ENCODE data around the gene NFYC. TPM values are rescaled to one million over a fixed set of nuclear protein-coding genes. Genes with fewer than 3 reads are reported as not detected.

NFYC gene
- total and polyA plus RNA-seq, 3 experiments from 2014 or later, result 51.3 to 61.6 (median 61.3) TPM

- Histone ChIP-seq H3K27ac (ENCODE audit: low read depth, low read length) (peak overlapping the region; percentile 32), H3K4me1 (ENCODE audit: insufficient read depth, low read length) (peaks cover 34% of the 10 kb centered on the region), H3K36me3 (ENCODE audit: insufficient read depth, low read length) (no peaks in the 10 kb centered on the region), H3K27me3 (ENCODE audit: insufficient read depth, low read length, poor library complexity, severe bottlenecking) (no peaks in the 10 kb centered on the region), H3K9me3 (ENCODE audit: low read length) (no peaks in the 10 kb centered on the region), H3K4me3 (ENCODE audit: low read length) (peak overlapping the region; percentile 70)
- POLR2A ChIA-PET, result no interaction called here
- no peaks in the 10 kb centered on the region for H3K36me3 Mint-ChIP-seq
- peak overlapping the region; percentile 36 to 77 (median 70) for H3K27ac Mint-ChIP-seq
- CTCF ChIA-PET, result no interaction called here
- no peak for DNase-seq
- H3K4me3 Mint-ChIP-seq, result peak overlapping the region; percentile 69 to 89 (median 77)
- no peaks in the 10 kb centered on the region for H3K9me3 Mint-ChIP-seq
- H3K27me3 Mint-ChIP-seq, result peaks cover 0 to 1% of the 10 kb centered on the region in 2 donors
- peaks cover 19 to 33% (median 23%) of the 10 kb centered on the region in 3 donors for H3K4me1 Mint-ChIP-seq
Observed at GRCh38 chr1:40801742-40802077, 110.2 kb downstream of the NFYC start.

DNA sequence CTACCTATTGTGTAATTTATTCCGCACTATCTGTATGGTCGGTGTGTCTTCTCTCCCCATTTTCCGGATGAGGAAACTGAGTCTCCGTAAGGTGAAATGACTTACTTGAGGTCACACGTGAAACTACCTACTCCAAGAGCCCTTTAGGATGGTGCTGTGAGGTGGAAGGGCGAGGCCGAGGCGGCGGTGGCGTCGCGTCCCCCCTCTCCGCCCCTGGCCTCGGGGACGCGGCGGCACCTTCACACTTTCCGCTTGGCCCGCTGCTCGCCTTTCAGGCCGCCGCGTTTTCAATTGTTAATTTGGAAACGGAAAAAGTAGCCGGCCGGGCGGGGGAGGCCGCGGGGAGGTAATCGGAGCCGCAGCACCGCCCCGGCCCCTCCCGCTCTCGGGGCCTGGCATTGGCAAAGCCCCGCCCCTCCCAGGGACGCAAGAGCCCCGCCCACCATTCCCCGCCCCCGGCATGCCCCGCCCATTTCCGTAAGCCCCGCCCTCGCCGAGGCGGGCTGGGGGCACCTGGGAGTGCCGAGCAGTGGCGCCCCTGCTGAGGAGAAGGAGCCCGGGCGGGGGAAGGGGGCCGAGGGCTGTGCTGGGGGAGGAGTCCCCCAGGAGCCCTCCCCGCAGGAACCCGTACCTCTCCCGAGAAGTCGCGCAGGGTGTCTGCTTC is 110.7 kb downstream of the NFYC start:
- H3K36me3 ChIP-seq (ENCODE audit: insufficient read depth, low read length), result no peaks in the 10 kb centered on the region
- Mint-ChIP-seq H3K27ac (peak overlapping the region; percentile 73 to 97 (median 90)), H3K4me1 (peaks cover 18 to 29% (median 20%) of the 10 kb centered on the region in 3 donors), H3K9me3 (no peaks in the 10 kb centered on the region), H3K36me3 (no peaks in the 10 kb centered on the region), H3K4me3 (peak overlapping the region; percentile 69 to 89 (median 77)), H3K27me3 (peaks cover 0 to 1% of the 10 kb centered on the region in 2 donors)
- no peaks in the 10 kb centered on the region for H3K9me3 ChIP-seq (ENCODE audit: low read length)
- DNase-seq, result peak; percentile 83 to 91 (median 84)
- ChIA-PET POLR2A (no interaction called here), CTCF (interaction anchor here (1.4 kb wide), 1 partner anchor 9 kb away, joined by 3 read pairs; no protein-coding TSS in a partner anchor)
- peak overlapping the region; percentile 32 for H3K27ac ChIP-seq (ENCODE audit: low read depth, low read length)
- H3K27me3 ChIP-seq (ENCODE audit: insufficient read depth, low read length, poor library complexity, severe bottlenecking), result no peaks in the 10 kb centered on the region
- peak overlapping the region; percentile 70 for H3K4me3 ChIP-seq (ENCODE audit: low read length)
- peaks cover 31% of the 10 kb centered on the region for H3K4me1 ChIP-seq (ENCODE audit: insufficient read depth, low read length)

DNA sequence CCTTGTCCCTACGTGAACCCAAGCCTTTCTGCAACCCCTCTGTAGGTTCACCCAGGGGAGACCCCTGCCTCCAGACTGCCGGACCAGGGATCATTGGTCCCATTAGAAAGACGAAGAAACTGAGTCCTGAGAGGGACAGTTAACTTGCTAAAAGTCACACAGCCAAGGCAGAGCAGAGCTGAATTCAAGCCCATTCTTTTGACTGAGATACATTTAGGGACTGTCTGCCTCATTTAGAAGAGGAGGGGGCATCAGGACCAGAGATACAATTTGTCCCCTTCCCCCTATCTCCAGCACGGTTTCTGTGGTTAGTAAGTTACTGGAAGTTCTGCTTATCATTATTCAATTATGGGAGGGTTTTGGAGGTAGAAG is 111.2 kb downstream of the NFYC start:
- Mint-ChIP-seq H3K4me1 (peaks cover 16 to 24% (median 16%) of the 10 kb centered on the region in 3 donors), H3K36me3 (no peaks in the 10 kb centered on the region), H3K27ac (peak overlapping the region; percentile 72 to 97 (median 90)), H3K27me3 (peaks cover 0 to 1% of the 10 kb centered on the region in 2 donors), H3K9me3 (no peaks in the 10 kb centered on the region), H3K4me3 (peak overlapping the region; percentile 51 to 89 (median 66))
- peaks cover 26% of the 10 kb centered on the region for H3K4me1 ChIP-seq (ENCODE audit: insufficient read depth, low read length)
- no peaks in the 10 kb centered on the region for H3K9me3 ChIP-seq (ENCODE audit: low read length)
- DNase-seq, result no peak
- peak overlapping the region; percentile 34 for H3K4me3 ChIP-seq (ENCODE audit: low read length)
- POLR2A ChIA-PET, result no interaction called here
- CTCF ChIA-PET, result interaction anchor here (1.2 to 2.0 kb wide), 4 partner anchors 9 to 271 kb away, joined by 3 to 4 read pairs (median 3); partner anchors contain the start of gene ZNF684
- no peaks in the 10 kb centered on the region for H3K27me3 ChIP-seq (ENCODE audit: insufficient read depth, low read length, poor library complexity, severe bottlenecking)
- H3K27ac ChIP-seq (ENCODE audit: low read depth, low read length), result peak overlapping the region; percentile 26
- no peaks in the 10 kb centered on the region for H3K36me3 ChIP-seq (ENCODE audit: insufficient read depth, low read length)

DNA sequence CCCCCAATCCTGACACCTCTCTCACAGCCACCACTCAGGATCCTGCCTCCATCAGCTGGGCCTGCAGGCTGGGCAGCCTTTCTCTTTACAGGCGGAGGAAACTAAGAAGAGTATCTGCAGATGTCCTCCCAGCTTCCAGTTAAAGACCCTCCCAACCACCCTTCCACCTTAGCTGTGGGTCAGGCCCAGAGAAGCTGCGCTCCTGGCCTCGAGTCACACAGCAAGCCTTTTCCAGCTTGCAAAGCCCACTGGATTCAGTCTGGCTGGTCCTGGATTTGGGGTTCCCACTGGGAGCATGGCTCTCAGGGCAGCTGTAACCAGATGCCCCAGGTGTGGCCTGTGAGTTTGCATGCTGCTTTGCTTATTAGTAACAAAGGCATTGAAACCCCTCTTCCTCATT is 111.9 kb downstream of the NFYC start:
- peaks cover 16 to 24% (median 16%) of the 10 kb centered on the region in 3 donors for H3K4me1 Mint-ChIP-seq
- no peak for DNase-seq
- Histone ChIP-seq H3K36me3 (ENCODE audit: insufficient read depth, low read length) (no peaks in the 10 kb centered on the region), H3K4me3 (ENCODE audit: low read length) (no peak overlapping the region), H3K4me1 (ENCODE audit: insufficient read depth, low read length) (peaks cover 25% of the 10 kb centered on the region), H3K27me3 (ENCODE audit: insufficient read depth, low read length, poor library complexity, severe bottlenecking) (no peaks in the 10 kb centered on the region), H3K9me3 (ENCODE audit: low read length) (no peaks in the 10 kb centered on the region), H3K27ac (ENCODE audit: low read depth, low read length) (no peak overlapping the region)
- H3K36me3 Mint-ChIP-seq, result no peaks in the 10 kb centered on the region
- peak overlapping the region in 4 of 7 donors; percentile 2 to 56 (median 33) for H3K4me3 Mint-ChIP-seq
- H3K9me3 Mint-ChIP-seq, result no peaks in the 10 kb centered on the region
- ChIA-PET POLR2A (no interaction called here), CTCF (interaction anchor here (1.2 to 2.0 kb wide), 5 partner anchors 8 to 272 kb away, joined by 3 to 4 read pairs (median 3); partner anchors contain the start of gene ZNF684)
- peaks cover 0 to 3% of the 10 kb centered on the region in 2 donors for H3K27me3 Mint-ChIP-seq
- H3K27ac Mint-ChIP-seq, result peak overlapping the region; percentile 32 to 90 (median 78)

GRCh38 chr1:40803902-40804301 is 112.4 kb downstream of the NFYC start:
- Mint-ChIP-seq H3K27ac (peak overlapping the region in 5 of 8 donors; percentile 76 to 90 (median 82)), H3K4me1 (peaks cover 16 to 26% (median 17%) of the 10 kb centered on the region in 3 donors), H3K9me3 (no peaks in the 10 kb centered on the region), H3K36me3 (no peaks in the 10 kb centered on the region), H3K4me3 (peak overlapping the region in 1 of 7 donors; percentile 16), H3K27me3 (peaks cover 0 to 3% of the 10 kb centered on the region in 2 donors)
- no peak for DNase-seq
- CTCF ChIA-PET, result interaction anchor here (1.2 to 2.0 kb wide), 6 partner anchors 8 to 273 kb away, joined by 3 to 4 read pairs (median 3); partner anchors contain the start of gene ZNF684
- no peaks in the 10 kb centered on the region for H3K27me3 ChIP-seq (ENCODE audit: insufficient read depth, low read length, poor library complexity, severe bottlenecking)
- no peaks in the 10 kb centered on the region for H3K36me3 ChIP-seq (ENCODE audit: insufficient read depth, low read length)
- POLR2A ChIA-PET, result no interaction called here
- peaks cover 26% of the 10 kb centered on the region for H3K4me1 ChIP-seq (ENCODE audit: insufficient read depth, low read length)
- H3K9me3 ChIP-seq (ENCODE audit: low read length), result no peaks in the 10 kb centered on the region
- peak overlapping the region; percentile 24 for H3K27ac ChIP-seq (ENCODE audit: low read depth, low read length)
- no peak overlapping the region for H3K4me3 ChIP-seq (ENCODE audit: low read length)

- no peak overlapping the region for H3K4me3 ChIP-seq (ENCODE audit: low read length)
- Mint-ChIP-seq H3K4me1 (peaks cover 20 to 28% (median 23%) of the 10 kb centered on the region in 3 donors), H3K9me3 (no peaks in the 10 kb centered on the region), H3K27ac (peak overlapping the region in 3 of 8 donors; percentile 45 to 75 (median 66)), H3K27me3 (peaks cover 0 to 3% of the 10 kb centered on the region in 2 donors), H3K4me3 (peak overlapping the region in 1 of 7 donors; percentile 28), H3K36me3 (no peaks in the 10 kb centered on the region)
- ChIA-PET POLR2A (interaction anchor here (1.6 kb wide), 1 partner anchor 56 kb away, joined by 5 read pairs; the partner anchor contains the start of gene CITED4), CTCF (no interaction called here)
- no peaks in the 10 kb centered on the region for H3K9me3 ChIP-seq (ENCODE audit: low read length)
- no peaks in the 10 kb centered on the region for H3K36me3 ChIP-seq (ENCODE audit: insufficient read depth, low read length)
- DNase-seq, result no peak
- no peaks in the 10 kb centered on the region for H3K27me3 ChIP-seq (ENCODE audit: insufficient read depth, low read length, poor library complexity, severe bottlenecking)
- no peak overlapping the region for H3K27ac ChIP-seq (ENCODE audit: low read depth, low read length)
- peaks cover 20% of the 10 kb centered on the region for H3K4me1 ChIP-seq (ENCODE audit: insufficient read depth, low read length)
Observed at GRCh38 chr1:40806240-40806639, 114.7 kb downstream of the NFYC start.

DNA sequence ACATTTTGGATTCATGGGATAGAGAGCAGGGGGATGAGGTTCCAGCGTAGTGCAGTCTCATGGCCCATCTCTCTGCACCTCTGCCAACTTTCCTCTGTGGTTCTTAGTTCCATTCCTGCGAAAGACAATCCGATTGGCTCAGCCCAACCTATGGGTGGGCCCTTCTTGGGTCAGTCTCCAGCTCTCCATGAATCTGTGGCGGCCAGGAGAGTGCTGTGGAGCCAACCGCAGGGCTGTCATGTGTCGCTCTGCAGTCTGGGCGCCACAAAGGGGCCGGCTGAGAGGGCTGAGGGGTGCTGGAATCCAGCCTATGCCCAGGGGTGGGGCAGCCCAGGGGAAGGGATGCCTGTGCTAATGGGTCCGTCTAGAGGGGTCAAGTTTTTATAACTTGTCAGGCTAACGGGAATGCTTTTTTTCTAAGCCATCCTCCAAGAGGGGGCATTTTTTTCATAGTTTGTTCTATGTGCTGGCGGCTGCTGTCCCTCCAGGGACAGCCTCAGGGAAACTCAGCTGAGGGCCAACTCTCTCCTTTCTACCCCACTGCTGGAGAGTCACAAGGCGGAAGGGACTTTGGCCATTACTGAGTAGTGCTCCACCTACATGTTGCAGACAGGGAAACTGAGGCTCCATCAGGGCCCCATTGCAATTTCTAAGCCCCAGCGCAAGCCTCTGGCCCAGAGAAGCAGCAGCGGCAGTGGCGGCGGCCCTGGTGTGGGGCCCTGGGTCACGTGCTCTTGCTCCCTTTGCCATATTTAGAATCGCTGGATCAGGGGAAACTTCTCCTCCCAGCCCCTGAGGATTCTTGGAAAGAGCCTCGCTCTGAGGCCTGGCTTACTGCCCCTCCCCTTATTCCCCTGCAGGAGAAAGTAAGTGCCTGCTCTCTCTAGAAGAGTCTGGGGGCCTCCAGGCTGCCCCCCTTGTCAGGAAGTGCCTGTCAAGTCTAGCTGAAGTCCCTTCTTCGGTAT is 115.5 kb downstream of the NFYC start:
- peaks cover 0 to 3% of the 10 kb centered on the region in 2 donors for H3K27me3 Mint-ChIP-seq
- no peaks in the 10 kb centered on the region for H3K36me3 ChIP-seq (ENCODE audit: insufficient read depth, low read length)
- H3K4me1 Mint-ChIP-seq, result peaks cover 12 to 20% (median 16%) of the 10 kb centered on the region in 3 donors
- POLR2A ChIA-PET, result no interaction called here
- no peak overlapping the region for H3K4me3 Mint-ChIP-seq
- H3K9me3 Mint-ChIP-seq, result no peaks in the 10 kb centered on the region
- H3K4me1 ChIP-seq (ENCODE audit: insufficient read depth, low read length), result peaks cover 12% of the 10 kb centered on the region
- no peak overlapping the region for H3K4me3 ChIP-seq (ENCODE audit: low read length)
- H3K36me3 Mint-ChIP-seq, result no peaks in the 10 kb centered on the region
- no peak overlapping the region for H3K27ac ChIP-seq (ENCODE audit: low read depth, low read length)
- H3K27me3 ChIP-seq (ENCODE audit: insufficient read depth, low read length, poor library complexity, severe bottlenecking), result no peaks in the 10 kb centered on the region
- H3K9me3 ChIP-seq (ENCODE audit: low read length), result no peaks in the 10 kb centered on the region
- H3K27ac Mint-ChIP-seq, result peak overlapping the region in 3 of 8 donors; percentile 21 to 66 (median 45)
- no peak for DNase-seq
- CTCF ChIA-PET, result no interaction called here

All from CD8-positive, alpha-beta memory T cell (primary cell).